HFFc6 (cell line): ENCODE results near the gene PAIP2. TPM values are rescaled to one million over a fixed set of nuclear protein-coding genes. Genes with fewer than 3 reads are reported as not detected.
"Not testable (repeated sequence)": the region's sequence is repeated elsewhere in the genome, so short reads cannot be mapped to it uniquely, and the experiment has no call there.

ENCODE experiments used
- DNase-seq: peaks from one replicate; pipeline ENCODE4 v3.0.0-alpha.2; 2018
- H3K27ac Mint-ChIP-seq: 2 replicates; pipeline ENCODE4 v1.8.0; 2020; ENCODE audit warnings: mild to moderate bottlenecking, mixed read lengths
- H3K27me3 Mint-ChIP-seq: 2 replicates; pipeline ENCODE4 v1.8.0; 2021; ENCODE audit warnings: mild to moderate bottlenecking, moderate library complexity, mixed read lengths; ENCODE audit not compliant: insufficient read depth
- H3K36me3 Mint-ChIP-seq: 2 replicates; pipeline ENCODE4 v1.8.0; 2021; ENCODE audit warnings: low read depth, mixed read lengths
- H3K4me1 Mint-ChIP-seq: 2 replicates; pipeline ENCODE4 v1.8.0; 2020; ENCODE audit warnings: low read depth, mixed read lengths
- H3K4me3 Mint-ChIP-seq: 2 replicates; pipeline ENCODE4 v1.8.0; 2020; ENCODE audit warnings: mild to moderate bottlenecking, moderate library complexity, mixed read lengths
- H3K9me3 Mint-ChIP-seq: 2 replicates; pipeline ENCODE4 v1.8.0; 2020; ENCODE audit warnings: mild to moderate bottlenecking, mixed read lengths
- total RNA-seq, 6 experiments: library from RNA; stranded (reverse); fragmentation: NEBNext Ultra II Directional; extraction: Animal tissue kit (Norgen Biotek cat#: 25700); gene quantifications; 2 replicates in 1 of 6; 3 replicates in 5 of 6; pipeline ENCODE4 v1.2.3, GENCODE V29; 2021
- TF ChIP-seq, protein P1 (sequence below): fragments of 200-600 bp; sonication (generic); IDR thresholded peaks from 2 replicates; pipeline ENCODE4 v1.5.0; 2021; ENCODE audit warnings: antibody characterized with exemption, mild to moderate bottlenecking

Gene PAIP2
- total RNA-seq, 6 experiments from 2014 or later, result 55.1 to 64.8 (median 59.8) TPM

DNA sequence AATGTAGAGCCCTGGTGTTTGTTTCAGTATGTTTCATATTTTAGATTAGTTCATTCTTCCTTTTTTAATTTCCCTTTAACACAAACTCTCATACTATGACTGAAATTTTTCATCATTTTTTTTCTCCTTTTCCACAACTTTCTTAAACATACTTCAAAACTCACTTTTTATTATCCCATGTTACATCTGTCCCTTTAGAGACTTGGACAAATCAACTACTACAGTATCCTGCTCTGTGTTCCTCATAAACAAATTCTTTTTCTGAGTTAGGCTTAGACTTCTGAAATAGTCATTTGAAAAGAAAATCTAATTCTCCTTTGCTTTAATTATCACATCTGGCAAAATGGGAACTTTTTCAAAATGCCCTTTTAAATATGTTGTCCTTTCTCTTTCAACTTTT, 32.9 kb upstream of the PAIP2 start:
- Mint-ChIP-seq H3K9me3 (no peaks in the 10 kb centered on the region), H3K36me3 (peaks cover 18% of the 10 kb centered on the region; the same call in 1 of the 2 replicates), H3K27me3 (no peaks in the 10 kb centered on the region), H3K4me3 (no peak overlapping the region; the same call in 1 of the 2 replicates), H3K4me1 (peaks cover 74% of the 10 kb centered on the region), H3K27ac (peak overlapping the region; percentile 34; the same call in 1 of the 2 replicates)
- TF ChIP-seq, protein P1, sequence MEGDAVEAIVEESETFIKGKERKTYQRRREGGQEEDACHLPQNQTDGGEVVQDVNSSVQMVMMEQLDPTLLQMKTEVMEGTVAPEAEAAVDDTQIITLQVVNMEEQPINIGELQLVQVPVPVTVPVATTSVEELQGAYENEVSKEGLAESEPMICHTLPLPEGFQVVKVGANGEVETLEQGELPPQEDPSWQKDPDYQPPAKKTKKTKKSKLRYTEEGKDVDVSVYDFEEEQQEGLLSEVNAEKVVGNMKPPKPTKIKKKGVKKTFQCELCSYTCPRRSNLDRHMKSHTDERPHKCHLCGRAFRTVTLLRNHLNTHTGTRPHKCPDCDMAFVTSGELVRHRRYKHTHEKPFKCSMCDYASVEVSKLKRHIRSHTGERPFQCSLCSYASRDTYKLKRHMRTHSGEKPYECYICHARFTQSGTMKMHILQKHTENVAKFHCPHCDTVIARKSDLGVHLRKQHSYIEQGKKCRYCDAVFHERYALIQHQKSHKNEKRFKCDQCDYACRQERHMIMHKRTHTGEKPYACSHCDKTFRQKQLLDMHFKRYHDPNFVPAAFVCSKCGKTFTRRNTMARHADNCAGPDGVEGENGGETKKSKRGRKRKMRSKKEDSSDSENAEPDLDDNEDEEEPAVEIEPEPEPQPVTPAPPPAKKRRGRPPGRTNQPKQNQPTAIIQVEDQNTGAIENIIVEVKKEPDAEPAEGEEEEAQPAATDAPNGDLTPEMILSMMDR, result no peak
- DNase-seq, result no peak

DNA sequence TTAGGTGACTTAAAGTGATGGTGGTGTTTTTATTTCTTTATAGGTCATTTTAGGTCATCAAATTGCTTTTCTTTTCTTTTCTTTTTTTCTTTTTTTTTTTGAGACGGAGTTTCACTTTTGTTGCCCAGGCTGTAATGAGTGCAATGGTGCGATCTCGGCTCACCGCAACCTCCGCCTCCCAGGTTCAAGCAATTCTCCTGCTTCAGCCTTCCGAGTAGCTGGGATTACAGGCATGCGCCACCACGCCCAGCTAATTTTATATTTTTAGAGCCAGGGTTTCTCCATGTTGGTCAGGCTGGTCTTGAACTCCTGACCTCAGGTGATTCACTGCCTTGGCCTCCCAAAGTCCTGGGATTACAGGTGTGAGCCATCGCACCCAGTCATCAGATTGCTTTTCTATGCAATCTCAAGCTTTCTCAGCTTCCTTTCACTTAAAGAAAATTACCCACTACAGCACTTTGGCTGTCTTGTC, 30.9 kb upstream of the PAIP2 start:
- H3K27ac Mint-ChIP-seq, H3K9me3 Mint-ChIP-seq, H3K4me3 Mint-ChIP-seq, H3K27me3 Mint-ChIP-seq, DNase-seq: not testable (repeated sequence)
- H3K4me1 Mint-ChIP-seq, result peaks cover 59% of the 10 kb centered on the region
- peaks cover 29% of the 10 kb centered on the region for H3K36me3 Mint-ChIP-seq

DNA sequence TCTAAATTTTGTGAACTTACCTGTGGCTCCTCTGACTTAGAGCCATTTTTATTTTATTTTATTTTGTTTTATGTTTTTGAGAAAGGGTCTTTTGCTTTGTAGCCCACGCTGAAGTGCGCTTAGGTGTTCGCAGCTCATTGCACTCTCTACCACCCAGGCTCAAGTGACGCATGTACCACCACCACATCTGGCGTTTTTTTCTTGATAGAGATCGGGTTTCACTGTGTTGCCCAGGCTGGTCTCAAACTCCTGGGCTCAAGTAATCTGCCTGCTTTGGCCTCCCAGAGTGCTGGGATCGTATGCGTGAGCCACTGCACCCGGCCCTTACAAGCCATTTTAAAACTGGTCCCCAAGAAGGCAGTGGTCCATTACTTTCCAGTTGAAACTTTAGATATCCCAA, 29.6 kb upstream of the PAIP2 start:
- peaks cover 47% of the 10 kb centered on the region for H3K4me1 Mint-ChIP-seq
- no peak overlapping the region for H3K4me3 Mint-ChIP-seq
- TF ChIP-seq, protein P1, result no peak
- DNase-seq, result no peak
- peaks cover 35% of the 10 kb centered on the region for H3K36me3 Mint-ChIP-seq
- no peaks in the 10 kb centered on the region for H3K9me3 Mint-ChIP-seq
- H3K27me3 Mint-ChIP-seq, result no peaks in the 10 kb centered on the region
- H3K27ac Mint-ChIP-seq, result no peak overlapping the region

DNA sequence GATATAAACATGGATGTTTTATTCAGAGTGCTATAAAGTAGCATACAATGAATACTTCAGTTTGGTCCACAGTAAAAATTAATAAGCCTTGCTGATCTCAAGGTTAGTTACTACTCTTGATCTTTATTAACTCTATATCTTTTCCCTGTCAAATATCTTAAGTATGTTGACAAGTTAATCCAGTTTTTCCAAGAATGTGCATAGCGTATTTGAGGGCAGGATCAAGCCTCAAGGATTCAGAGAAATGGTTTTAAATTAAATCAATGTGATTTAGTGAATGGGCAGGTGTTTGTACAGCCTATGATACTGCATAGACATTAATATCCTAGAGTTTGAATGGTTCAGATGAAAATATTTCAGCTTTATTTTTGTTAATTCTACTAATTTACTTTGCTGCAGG, 27.4 kb upstream of the PAIP2 start:
- Mint-ChIP-seq H3K9me3 (no peaks in the 10 kb centered on the region), H3K27ac (no peak overlapping the region), H3K36me3 (peaks cover 18% of the 10 kb centered on the region), H3K4me3 (no peak overlapping the region), H3K4me1 (peaks cover 26% of the 10 kb centered on the region), H3K27me3 (no peaks in the 10 kb centered on the region)
- TF ChIP-seq, protein P1, result no peak
- DNase-seq, result no peak

DNA sequence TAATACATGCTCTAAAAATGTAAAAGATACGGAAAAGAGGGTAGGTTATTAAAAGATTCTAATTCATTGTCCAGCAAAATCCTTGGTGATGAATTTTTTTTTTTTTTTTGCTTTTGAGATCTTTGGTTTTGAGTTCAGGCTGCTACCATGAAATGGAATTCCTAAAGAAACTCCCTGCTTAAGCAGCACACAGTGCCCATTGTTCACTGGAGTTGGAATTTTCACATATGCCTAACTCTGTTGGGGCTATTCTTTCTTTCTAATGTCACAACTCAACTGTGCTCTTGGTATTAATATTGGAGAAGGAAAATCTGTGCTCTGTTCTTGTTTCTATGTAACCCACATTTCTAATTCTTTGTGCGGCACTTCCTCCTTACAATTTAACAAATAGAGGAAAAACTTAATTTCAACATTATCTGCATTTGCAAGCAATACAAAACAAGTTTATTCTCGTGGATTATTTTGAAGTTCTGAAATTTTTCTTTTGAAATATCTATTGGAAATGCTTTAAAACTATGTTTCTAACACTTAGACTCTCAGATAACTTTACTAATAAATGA, 26.5 kb upstream of the PAIP2 start:
- Mint-ChIP-seq H3K27me3 (no peaks in the 10 kb centered on the region), H3K9me3 (no peaks in the 10 kb centered on the region), H3K4me1 (peaks cover 20% of the 10 kb centered on the region), H3K36me3 (peaks cover 18% of the 10 kb centered on the region), H3K27ac (no peak overlapping the region), H3K4me3 (no peak overlapping the region)
- DNase-seq, result no peak
- TF ChIP-seq, protein P1, result no peak

DNA sequence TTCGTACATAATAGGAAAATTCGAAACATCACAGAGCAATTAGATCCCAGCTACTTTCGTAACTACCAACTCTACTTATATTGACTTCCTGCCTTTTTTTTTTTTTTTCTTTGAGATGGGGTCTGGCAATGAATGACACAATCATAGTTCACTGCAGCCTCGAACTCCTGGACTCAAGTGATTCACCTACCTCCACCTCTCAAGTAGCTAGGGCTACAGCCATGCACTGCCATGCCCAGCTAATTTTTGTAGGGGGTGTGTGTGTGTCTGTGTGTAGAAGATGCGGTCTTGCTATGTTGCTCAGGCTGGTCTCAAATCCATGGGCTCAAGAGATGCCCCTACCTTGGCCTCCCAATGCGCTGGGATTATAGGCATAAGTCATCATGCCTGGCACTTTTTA, 5.8 kb upstream of the PAIP2 start:
- H3K4me3 Mint-ChIP-seq, result no peak overlapping the region
- H3K27me3 Mint-ChIP-seq, result peaks cover 5% of the 10 kb centered on the region
- peaks cover 13% of the 10 kb centered on the region for H3K36me3 Mint-ChIP-seq
- H3K27ac Mint-ChIP-seq, result peak overlapping the region; percentile 36; the same call in 1 of the 2 replicates
- H3K4me1 Mint-ChIP-seq, result peaks cover 21% of the 10 kb centered on the region
- no peak for DNase-seq
- no peaks in the 10 kb centered on the region for H3K9me3 Mint-ChIP-seq
- TF ChIP-seq, protein P1, result no peak
